CD1c-positive myeloid dendritic cell (primary cell): ENCODE measurements around the gene GRIN2A.

Experiments used
- DNase-seq: peaks from one replicate; pipeline ENCODE4 v3.0.0-alpha.2; 2016; ENCODE audit errors: extremely low spot score

Gene GRIN2A

GRCh38 chr16:10130538-10130937 lies 51.7 kb downstream of the GRIN2A start:
- DNase-seq: no peak

DNA sequence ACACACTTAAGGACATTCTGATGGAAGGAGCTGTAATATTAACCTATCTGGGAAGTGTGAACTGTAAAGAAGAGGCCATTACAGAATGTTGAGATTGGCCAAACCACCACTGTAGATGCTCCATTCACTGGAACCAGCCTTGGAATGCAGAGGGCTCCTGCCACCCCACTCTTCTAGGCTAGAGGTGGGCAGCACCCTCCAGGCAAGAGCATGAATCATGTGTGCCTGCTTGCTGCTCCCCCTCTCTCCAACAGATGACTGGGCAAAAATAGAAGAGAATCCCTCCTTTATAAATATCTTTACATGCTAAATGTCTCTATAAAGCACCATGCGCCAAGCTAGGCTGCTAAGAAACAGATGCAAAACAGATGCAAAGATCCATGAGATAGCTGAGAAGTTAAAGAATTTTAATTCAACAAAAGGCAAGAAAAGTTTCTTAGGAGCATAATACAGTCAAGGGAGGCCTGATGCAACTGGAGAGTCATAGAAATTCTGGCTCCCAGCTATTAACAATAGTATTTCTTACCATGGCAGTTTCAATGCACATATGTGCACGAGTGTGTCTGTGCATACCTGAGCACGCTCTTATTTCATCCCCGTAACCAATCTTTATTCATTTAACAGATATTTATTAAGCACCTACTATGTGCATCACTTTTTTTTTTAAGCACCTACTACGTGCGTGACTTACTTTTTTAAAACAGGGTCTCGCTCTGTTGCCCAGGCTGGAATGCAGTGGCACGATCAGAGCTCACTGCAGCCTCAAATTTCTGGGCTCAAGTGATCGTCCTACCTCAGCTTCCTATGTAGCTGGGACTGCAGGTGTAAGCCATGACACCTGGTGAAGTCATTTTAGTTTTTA lies 53.6 kb downstream of the GRIN2A start:
- no peak for DNase-seq

GRCh38 chr16:10126686-10127085 lies 55.5 kb downstream of the GRIN2A start:
- DNase-seq: no peak

DNA sequence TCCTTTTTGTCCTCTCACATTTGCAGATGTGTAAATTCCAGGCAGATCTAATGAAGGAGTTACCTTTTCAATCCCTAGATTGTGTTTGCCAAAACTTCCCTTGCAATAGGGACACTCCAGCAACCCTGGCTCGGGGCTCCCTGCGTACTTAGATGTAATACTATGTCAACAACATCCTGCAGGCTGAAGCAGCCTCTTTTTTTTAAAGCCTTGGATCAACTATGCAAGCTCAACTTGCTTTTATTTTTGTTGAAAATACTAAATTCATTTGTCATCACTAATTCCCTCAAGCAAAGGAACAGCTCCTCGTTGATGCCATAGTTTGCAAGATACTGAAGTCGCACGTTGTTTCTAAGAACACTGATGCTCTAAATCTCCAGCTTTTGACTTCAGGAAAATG lies 59.1 kb downstream of the GRIN2A start:
- no peak for DNase-seq

DNA sequence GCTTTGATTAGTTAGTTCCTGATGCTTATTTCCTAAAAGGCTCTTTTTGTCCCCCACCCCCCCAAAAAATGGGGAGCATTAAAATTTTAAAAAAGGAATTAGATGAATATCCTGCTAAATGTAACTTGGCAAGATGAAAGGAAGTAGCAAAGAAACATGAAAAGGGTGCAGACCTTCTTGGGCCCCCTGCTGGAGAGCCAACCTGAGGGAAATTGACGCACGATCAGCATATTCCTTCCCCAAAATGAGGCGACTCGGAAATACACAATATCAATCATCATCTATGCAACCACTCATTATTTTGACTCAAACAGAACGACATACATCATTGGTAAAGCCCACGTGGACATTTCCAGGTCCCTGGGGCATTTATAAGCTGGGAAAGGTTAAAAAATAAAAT lies 59.7 kb downstream of the GRIN2A start:
- no peak for DNase-seq

GRCh38 chr16:10121897-10122425 lies 60.3 kb downstream of the GRIN2A start:
- DNase-seq: no peak

- DNase-seq: no peak
Observed at GRCh38 chr16:10121491-10121890, 60.7 kb downstream of the GRIN2A start.

- DNase-seq: no peak
Observed at GRCh38 chr16:10120953-10121352, 61.3 kb downstream of the GRIN2A start.

DNA sequence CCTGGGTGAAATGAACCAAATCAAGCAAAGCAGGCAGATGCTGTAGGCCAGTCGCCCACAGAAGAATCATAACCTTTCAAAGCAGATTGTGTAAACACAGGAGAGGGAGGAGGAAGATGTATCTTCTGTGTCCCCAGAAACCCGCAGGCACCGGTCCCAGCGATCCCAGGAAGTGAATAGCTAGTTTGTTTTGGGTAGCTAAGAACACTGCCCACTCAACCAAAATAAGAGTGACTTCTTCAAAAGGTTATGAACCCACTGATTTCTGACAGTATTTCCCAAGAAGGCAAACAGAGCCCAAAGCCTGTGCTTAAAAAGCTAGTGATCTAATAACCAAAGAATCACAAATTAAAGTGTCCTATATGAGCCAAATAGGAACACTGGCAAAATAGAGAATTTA lies 67.8 kb downstream of the GRIN2A start:
- DNase-seq: no peak

- no peak for DNase-seq
Observed at GRCh38 chr16:10113248-10113647, 69.0 kb downstream of the GRIN2A start.

GRCh38 chr16:10112021-10112420 lies 70.2 kb downstream of the GRIN2A start:
- DNase-seq: no peak

GRCh38 chr16:10111156-10111761 lies 71.0 kb downstream of the GRIN2A start:
- no peak for DNase-seq

DNA sequence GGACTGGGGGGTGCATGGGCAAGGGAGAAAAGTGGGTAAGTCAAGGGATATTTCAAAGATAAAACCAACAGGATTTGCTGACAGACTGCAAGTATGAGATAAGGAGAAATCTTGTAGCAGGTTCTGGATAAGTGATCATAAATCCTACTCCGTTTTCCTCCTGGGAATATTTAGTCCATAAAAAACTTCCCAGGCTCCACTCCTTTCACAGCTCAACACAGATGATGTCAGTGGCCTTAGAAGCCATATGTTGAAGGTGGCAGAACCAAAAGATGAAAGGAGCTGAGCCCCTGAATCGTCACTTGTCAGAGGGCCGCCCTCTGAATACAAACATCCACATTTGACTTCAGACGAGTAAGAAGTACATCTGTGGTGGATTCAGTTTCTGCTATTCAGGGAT lies 71.7 kb downstream of the GRIN2A start:
- DNase-seq: no peak

- DNase-seq: no peak
Observed at GRCh38 chr16:10107081-10107480, 75.1 kb downstream of the GRIN2A start.

DNA sequence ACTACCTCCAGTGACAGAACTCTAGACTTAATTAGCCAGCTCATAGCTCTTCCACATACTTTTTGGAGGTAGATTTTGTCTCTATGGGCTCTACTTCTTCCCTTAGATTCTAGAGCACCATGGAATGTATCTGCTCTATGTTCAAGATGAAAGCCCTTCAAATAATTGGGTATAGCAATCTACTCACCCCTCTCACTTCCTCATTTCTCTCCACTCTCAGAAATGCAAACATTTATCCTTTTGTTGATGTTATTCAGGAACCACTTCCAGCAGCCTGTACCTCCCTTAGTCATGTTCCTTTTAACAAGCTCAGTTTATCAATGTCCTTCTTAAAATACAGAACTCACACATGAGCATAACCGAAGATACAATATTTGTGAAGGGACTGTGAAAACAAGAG lies 78.5 kb downstream of the GRIN2A start:
- DNase-seq: no peak

- DNase-seq: no peak
Observed at GRCh38 chr16:10103118-10103517, 79.1 kb downstream of the GRIN2A start.

GRCh38 chr16:10100829-10101228 lies 81.4 kb downstream of the GRIN2A start:
- no peak for DNase-seq

DNA sequence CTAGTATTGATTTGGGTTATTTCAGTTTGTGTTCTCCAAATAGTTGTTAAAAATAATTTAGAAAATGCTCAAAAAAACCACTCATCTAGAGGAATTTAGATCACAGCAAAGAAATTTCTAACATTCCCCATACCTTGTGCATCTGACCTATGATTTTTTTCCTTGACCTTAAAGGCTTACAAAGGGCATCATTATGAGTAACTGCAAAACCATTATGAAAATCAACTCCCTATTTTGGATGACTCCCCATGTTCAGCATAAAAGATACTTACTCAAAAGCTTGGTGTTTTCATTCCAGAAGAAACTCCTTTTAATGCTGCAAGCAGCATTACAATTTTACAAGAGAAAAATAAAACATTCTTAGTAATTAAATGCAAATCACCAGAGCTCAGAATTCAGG lies 83.2 kb downstream of the GRIN2A start:
- DNase-seq: no peak

DNA sequence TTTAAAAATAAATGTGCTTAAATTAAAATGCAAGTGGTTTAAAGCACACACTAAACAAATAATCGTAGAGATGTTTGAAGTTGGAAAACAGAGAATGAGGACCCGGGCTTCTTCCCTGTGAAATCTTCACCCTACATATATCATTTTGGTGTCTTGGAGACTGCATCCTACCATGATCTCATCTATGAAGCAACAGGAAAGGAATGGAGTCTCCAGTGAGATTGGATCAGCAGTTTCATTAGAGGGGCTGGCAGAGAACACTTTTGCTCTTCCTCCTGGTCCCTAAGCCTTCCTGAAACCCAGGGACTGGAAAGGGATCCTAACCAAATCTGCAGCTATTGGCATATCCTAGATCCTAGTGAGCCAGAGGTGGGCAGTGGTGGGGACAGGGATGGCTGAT lies 85.0 kb downstream of the GRIN2A start:
- DNase-seq: no peak

DNA sequence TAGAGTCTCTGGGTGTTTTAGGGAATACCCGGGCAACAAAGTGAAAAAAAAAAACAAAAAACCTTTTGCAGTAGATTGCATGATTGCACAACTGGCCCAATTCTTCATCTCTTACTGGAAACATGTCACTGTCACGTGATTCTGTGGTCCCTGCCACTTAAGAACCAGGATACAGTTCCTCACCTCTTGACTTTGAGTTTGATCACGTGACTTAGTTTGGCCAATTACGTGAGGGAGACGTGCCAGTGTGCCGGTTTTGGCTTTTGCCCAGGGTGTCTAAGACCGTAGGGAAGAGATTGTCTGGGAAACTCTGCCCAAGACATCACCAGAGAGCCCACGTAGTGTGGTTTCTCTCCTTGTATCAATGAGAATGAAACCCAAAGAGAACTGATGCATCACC lies 88.7 kb downstream of the GRIN2A start:
- DNase-seq: no peak

- no peak for DNase-seq
Observed at GRCh38 chr16:10090816-10091215, 91.4 kb downstream of the GRIN2A start.

- DNase-seq: no peak
Observed at GRCh38 chr16:10088380-10088793, 93.8 kb downstream of the GRIN2A start.

DNA sequence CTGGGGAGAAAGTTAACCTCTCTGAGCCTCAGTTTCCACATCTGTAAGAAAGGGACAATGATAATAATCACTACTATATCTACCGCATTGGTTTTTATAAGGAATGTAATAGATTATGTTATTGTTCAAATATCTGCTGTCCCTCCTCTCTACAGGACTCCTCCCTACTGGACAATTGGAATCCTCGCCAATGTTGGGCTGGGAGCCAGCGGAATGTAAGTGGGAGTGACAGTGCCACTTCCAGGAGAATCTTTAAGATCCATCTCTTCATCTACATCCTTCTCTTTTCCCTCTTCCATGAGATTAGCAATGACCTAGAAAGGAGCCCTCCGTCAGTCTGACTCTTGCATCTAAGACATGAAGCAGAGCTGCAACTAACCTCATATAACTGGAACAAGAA lies 95.1 kb downstream of the GRIN2A start:
- DNase-seq: no peak
